GF-D8 (cell line): ENCODE measurements around the gene TMEM131.
A peak's percentile ranks its signal among the peaks of the same experiment; 100 is the strongest.

Experiments used
- DNase-seq: peaks from one replicate; lab custom pipeline; 2025; lab: John Stamatoyannopoulos, UW

Gene TMEM131

DNA sequence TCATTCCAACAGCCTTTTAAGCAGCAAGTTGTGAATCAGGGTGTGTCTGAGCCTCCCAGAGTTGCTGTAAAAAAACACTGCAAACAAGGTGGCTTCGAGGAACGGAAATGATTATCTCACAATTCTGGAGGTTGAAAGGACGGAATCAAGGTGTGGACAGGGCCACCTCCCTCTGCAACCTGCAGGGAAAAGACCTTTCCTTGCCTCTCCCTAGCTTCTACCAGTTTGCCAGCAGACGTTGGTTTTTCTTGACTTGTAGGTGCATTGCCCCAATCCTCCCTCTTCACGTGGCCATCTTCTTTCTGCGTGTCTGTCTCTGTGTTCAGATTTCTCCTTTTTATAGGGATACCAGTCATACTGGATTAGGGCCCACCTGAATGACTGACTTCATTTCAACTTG is 24.8 kb upstream of the TMEM131 start:
- no peak for DNase-seq

DNA sequence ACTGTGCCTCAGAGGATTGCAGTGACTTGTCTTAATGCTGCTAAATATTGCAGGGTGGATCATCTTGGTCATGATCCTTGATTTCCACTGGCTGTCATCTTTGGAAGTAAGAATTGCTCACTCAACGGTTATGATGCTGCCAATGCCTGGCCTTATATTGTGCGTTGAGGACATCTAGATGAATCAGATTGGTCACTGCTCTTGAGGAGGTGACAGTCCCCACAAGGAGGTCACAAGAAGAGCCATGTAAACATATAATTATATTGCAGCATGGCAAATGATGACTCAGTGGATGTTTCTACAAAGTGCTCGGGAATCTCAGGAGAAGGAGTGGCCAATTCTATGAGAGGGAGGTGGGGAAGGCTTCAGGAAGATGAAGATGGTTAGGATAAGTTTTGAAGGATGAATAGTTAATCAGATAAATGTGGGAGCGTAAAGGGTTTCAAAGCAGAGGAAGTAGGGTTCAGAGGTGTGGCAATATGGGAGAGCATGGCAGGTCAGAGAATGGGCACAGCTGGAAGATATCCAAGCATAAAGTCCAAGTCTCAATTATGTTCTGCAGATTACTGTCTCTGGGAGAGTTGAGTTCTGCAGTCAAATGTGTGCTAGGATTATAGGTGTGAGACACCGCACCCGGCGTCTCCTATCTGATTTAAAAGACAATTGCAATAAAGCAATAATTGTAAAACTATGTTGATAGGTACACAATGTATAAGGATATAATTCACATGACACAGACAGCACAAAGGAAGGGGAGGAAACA is 21.3 kb upstream of the TMEM131 start:
- DNase-seq: no peak

DNA sequence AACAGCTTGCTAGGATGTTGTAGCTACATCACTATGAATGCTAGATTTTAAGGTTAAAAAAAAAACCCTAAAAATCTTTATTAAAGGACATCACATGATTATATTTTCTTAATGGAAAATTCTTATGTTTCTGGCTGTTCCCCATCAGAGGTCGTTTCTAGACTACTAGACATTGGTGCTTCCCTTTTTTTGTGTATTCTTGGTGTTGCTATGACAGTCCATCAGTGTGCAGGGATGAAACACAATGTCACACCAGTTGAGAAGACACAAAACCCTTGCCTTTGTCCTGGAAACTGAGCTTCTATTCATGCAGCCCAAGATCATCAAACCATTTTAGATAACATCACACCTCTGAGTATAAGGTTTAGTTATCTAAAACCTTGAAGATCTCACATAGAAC is 19.9 kb upstream of the TMEM131 start:
- DNase-seq: no peak

DNA sequence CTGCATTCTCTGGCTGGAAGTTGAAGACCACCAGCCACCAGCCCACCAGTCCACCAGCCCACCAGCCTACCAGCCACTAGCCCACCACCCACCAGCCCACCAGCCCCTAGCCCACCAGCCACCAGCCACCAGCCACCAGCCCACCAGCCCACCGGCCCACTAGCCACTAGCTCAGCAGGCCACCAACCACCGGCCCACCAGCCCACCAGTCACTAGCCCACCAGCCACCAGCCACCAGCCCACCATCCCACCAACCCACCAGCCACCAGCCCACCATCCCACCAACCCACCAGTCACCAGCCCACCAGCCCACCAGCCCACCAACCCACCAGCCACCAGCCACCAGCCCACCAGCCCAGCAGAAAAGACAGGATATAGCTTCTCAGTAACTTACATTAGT is 18.6 kb upstream of the TMEM131 start:
- DNase-seq: no peak

DNA sequence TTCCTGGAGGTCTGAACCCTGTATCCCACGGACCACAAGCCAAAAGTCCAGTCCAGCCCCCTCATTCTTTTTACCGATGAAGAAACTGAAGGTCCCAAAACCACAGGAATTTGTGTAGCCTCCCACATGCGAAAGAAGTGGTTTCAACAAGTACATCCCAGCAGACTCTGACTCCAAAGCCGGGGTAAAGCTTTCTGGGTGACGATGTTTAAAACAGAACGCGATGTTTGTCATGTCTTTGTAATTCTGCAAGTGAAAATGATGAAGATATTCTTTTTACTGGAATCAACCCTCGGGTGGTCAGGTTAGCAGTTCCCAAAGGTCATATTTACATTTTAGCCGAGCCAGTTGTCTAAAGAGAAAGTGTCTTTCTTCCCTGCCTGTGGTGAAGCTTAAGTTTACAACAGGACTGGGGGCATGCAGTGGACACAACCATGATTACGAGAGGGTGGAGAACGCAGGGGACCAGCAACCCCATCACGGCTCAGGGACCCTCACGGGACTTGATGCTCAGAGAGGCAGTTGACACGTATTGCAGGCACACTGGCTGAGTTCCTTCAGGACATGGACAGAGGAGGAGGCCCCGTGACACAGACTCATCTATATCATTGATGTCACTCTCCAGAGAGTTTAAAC is 17.8 kb upstream of the TMEM131 start:
- no peak for DNase-seq

DNA sequence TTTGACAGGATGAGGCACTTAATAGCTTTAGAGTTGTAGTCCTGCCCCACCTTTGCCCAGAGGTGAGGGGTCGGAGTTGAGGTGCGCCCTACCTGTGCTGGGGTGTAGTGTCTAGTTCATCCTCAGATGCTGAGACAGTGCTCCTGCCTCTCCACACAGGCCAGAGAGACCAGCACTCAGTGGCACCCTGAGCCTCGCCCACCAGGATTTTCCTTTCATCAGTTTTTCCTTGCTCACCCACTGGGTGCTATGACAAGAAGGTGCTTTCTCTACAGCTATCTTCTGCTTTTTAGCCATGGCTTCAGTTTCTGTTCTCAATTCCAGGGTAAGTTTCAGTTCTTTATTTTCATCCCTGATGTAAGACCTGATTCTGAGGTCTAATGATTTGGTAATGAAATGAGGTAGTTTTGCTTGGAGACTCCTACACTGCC is 16.8 kb upstream of the TMEM131 start:
- no peak for DNase-seq

DNA sequence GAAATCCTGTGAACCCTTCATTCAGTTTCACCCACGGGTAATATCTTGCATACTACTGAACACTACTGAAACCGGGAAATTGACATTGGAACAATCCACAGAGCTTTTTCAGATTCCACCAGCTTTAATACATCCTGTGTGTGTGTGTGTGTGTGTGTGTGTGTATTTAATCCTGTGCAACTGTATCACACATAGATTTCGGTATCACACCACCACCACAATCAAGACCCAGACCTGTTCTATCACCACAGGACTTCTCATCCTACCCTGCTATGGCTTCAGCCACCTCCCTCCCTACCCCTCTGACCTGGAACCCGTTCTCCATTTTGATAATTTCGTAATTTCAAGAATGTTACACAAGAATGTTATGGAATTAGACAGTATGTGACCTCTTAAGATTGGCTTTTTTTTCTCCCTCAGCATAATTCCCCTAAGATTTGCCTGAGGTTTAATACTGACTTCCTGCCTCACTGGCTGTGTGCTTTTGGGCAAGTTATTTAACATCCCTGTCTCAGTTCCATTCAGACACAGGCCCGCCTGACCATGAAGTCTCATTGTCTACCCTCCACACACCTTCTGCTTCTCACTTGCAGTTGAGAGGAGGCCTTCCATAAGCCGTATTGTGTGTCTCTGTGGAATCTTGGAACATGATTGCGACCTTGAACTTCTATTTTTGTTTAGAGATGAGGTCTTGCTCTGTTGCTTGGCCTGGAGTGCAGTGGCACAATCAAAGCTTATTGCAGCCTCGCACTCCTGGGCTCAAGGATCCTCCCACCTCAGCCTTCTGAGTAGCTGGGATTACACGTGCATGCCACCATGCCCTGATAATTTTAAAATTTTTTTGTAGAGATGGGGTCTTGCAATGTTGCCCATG is 14.4 kb upstream of the TMEM131 start:
- DNase-seq: no peak

DNA sequence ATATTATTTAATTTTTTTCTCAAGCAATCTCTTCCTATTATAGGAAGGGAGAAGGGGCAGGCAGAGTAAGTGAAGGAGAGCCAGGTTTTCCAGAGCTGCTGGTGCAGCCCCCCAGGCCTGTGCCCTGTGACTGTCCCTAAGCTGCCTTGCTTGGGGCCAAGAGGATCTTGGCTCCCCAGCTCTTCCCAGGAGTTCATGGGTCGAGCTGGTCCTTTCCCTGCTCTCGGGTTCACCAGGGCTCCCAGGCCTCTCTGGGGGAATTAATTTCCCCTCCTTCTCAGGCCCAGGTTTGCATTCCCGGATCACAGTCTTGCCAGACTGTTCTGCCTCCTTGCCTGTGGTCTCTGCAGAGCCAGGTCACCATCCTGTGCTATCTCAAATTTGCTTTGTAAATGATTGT is 12.7 kb upstream of the TMEM131 start:
- no peak for DNase-seq

DNA sequence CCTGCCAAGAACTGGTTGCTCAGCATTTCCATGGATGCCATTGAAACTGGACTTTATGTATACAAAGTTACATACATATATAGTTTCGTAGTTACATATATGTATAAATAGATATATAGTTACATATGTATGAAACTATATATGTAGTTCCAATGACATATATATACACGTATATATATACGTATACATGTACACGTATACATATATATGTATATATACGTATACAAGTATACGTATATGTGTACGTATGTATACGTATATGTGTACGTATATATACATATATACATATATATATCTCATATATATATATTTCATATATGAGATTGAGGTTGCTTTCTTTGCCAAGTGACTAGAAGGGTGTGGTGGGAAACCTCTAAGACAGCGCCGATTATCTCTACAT is 10.6 kb upstream of the TMEM131 start:
- DNase-seq: no peak

DNA sequence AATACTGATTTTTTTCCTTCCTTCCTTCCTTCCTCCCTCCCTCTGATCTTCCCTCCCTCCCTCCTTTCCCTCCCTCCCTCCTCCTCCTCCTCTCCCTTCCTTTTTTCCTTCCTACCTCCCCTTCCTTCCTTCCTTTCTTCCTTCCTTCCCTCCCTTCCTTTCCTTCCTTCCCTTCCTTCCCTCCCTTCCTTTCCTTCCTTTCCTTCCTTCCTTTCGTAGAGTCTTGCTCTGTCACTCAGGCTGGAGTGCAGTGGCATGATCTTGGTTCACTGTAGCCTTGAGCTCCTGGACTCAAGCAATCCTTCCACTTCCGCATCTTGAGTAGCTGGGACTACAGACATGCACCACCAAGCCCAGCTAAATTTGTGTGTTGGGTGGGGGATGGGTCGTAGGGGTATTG is 8.9 kb upstream of the TMEM131 start:
- DNase-seq: no peak

DNA sequence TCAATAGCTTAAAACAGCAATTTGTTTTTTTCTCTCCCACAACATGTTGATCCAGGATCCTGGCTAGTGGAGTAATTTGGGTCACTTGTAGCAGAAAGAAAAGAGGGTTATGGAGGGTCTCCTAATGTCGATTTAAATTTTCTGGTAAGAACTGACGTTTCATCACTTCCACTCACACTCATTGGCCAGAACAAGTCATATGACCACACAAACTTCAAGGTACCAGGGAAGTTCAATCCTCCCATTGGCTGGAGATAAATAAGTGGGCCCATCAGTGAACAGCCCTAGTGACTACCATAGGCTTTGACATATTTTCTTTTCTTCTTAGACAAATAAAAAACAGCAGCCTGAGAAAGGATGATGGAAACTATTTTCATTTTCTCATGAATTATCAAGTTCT is 8.3 kb upstream of the TMEM131 start:
- DNase-seq: no peak

DNA sequence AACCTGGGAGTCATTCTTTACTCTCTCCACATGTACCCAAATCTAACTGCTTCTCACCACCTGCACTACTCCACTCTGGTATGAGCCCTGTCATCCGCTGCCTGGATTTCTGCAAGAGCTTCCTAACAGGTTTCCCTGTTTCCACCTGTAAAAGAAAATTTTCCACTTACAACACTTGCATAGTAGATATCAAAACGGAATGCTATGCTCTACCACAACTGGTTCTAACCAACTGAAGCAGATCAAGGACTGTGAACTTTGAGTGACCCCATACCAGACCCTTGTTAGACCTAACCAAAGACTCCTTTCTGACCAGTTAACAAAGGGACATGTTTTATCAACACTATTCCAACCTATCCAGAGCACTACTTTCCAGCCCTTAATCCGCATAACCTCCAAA is 3.8 kb upstream of the TMEM131 start:
- no peak for DNase-seq

DNA sequence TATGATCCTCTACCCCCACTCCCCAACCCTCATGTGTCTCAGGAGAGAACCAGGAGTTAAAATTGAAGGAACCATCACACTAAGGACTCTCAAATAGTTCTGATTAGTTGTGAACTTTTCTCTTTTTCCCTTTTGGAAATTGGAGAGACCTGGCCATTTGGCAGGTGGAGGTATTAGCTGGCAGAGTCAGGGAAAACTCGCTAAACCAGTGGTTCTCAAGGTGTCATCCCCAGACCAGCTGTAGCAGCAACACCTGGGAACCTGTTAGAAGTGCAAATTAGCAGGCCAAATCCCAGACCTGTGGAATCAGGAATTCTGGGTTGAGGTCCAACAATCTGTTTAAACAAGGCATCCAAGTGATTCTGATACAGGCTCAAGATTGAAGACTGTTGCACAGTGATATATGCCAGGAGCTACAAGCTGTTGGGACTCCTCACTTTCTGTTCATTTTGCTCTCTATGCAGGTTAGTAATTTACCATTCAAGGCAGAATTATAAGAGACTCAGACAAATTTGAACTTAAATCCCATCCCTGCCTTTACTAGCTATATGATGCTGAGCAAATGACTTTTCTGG is 2.8 kb upstream of the TMEM131 start:
- DNase-seq: no peak

DNA sequence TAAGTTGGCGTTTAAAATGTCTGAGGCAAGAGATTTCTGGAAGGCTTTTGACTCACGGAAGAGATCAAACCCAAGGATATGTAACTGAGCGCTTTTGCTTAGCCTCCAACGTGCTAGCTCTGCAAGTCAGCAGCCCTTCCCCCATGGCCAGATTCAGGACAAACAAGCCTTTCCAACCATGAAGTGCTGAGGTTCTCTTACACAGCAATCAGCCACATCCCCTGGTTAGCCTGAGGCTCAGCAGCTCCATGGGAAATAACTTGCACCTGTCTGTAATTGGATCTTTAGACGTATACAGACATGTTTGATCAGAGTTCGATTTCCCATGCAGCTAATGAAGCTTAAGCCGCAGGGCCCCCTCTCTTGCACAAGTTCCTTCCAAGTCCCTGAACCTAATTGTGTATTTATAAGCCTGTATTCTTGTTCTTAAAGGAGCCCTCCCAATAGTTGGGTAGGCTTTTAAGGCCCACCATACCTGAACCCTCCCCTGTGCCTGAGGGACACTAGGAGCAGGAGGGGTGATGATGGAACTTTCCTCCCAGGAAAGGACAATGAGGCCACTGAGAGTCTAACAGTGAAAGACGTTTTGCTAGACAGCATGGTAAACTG is 2.1 kb upstream of the TMEM131 start:
- no peak for DNase-seq

DNA sequence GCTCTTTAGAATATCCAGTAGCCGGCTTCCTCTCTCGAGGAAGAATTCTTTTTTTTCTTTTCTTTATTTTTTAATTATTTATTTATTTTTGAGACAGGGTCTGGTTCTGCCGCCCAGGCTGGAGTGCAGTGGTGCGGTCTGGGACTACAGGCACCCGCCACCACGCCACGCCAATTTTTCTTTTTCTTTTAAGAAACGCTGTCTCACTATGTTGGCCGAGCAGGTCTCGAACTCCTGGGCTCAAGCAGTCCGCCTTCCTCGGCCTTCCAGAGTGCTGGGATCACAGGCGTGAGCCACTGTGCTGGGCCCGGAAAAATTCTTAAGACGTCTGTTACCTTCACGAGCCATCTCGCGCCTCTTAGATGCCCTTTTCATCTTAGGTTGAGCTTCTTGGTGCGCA is 931 bp upstream of the TMEM131 start:
- DNase-seq: no peak

DNA sequence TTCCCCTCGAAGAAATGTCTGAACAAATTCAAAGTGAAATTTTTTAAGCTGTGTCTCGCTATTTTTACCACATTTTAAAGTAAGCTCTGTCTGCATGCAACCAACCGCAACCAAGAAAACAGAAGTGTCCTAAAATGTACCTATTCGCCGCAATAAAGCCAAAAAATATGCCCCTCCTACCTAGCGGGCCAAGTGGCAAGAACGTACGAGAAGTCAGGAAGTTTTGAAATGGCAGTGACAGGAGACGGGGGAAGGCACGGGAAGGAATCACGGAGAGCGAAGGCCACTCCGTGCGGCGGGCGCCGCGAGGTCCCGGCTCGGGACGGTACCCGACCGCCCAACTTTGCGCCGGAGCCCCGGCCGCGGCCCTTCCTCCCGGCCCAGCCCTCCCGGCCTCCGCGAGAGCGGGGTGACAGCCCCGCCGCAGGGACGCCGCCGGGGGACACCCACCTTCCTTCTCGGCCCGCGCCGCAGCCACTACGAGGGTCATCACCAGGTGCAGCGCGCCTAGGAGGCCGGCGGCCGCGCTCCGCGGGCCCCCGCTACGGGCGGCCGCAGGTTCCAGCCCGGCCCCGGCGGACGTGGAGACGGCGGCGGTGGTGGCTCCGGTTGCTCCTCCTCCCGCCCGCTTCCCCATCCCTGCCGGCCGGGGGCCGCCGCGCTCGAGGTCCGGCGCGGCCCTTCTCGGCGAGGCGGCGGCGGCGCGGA is 568 bp downstream of the TMEM131 start:
- peak; percentile 68 for DNase-seq

DNA sequence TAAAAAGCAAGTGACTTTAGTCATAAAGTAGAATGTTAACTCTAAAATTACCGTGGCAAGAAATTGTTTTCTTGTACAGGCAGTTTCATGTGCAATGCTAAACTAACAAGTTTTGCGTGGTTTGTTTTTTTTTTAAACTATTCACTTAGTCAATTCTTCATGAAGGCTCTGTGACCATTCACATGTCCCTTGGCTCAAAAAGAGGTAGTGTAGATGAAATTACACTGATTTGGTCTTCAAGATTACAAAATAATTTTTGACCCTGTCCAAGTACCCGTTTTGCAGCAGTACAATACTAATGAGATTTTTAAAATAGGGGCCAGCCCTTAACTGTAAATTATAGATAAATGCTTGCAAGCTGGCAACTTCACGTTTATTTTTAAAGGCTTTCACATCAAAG is 1.3 kb downstream of the TMEM131 start:
- DNase-seq: no peak

DNA sequence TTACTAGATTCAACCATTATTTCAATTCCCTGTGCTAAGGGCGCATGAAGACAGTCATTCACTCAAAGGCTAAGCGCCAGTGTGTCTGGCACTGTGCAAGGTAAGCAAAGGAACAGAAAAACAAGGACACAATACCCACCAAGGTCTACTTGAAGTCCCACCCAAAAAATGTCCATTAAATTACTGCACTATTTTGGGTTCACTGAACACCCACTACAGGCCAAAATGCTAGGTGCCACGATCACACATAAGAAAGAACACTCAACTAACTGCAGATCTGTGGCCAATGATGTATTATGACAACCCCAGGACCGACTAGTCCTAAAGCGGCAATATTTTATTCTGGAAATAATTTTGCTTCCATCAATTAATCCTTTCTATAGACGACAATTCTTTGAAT is 1.8 kb downstream of the TMEM131 start:
- no peak for DNase-seq

DNA sequence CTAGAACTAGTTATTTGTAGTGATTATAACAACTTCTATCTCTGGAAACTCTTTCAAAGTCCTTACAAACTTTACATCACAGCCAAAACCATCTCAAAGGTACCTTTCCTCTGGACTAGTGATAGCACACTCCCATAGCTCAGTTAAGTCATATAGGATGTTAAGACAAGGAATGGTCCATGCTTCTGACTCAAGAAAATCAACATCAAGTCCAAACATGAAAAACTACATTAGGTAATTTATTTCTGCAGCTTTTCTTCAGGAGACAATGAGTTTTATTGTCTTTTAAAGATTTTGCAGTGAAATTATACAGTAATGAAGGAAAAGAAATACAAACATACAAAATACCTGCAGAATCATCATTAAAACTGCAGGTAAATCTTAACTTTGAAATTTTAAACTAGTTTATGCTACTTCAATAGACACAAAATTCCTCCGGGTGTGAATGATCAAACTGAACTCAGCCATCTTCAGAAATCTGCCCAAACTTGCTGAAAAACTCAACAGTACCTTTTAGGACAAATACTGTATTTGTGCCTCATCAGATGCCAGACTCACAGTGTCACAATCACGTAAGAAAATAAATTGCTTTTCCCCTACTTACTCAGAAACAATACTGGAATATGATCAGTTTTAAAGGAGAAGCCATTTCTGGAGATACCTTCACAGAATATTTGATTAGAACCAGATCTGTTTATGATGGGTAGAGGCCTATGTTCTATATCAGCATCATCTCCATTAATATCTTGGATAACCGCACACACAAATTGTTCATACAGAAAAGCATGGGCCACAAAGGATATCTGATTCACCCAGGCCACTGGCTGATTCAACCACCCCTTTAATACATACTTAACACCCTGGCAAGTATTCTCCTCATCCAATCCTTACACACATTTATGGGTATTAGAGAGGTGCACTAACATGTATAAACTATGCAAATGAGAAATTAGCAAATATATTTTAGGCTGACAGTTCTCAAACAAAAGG is 2.6 kb downstream of the TMEM131 start:
- no peak for DNase-seq
